ENCODE measurements around the gene ZBTB1. TPM values are rescaled to one million over a fixed set of nuclear protein-coding genes. Genes with fewer than 3 reads are reported as not detected.

Gene ZBTB1
- total and polyA plus RNA-seq, 9 of the 15 experiments (the other 6 are each of a cell fraction or from before 2014, with no cell fraction given) = 2.3 to 16.5 (median 9.0) TPM

DNA sequence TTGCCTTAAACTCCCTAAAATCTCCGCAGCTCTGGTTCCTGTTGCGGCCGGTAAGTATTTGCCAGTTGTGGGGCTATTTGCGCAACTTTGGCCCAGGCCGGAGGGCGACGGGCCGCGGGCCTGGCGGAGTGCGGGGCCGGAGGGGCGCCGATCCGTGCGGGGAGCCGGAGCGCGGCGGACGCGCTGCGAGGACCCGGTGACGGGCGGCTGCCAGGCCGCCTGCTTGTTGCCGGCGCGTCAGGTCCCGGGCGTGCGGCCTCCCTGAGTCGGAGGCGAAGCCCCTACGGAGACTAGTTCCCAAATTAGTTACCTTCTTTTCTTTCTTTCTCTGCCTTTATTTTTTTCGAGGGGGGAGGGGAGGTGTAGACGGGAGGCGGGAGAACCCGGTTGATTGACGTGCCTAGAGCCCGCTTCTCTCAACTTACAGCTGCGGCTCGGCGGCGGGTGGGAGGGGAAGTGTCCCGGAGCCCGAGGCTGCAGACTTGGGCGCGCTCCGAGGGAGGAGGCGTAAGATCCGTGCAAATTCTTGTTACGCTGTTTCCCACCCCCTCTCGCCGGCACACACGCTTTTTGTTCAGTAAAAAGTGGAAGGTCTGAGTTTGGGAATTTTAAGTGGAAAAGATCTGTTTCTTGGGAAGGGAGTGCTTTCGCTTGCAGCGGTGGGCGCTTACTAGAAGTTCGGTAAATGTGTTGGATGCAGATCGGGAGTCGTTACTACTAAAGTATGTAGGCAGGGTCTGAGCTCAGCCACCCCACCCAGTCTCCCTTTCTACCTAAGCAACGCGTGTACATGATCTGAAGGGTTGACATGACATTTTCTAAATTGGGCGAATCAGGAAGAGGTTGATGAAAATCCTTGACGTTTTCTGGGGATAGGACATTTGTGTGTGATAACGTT lies 576 bp downstream of the ZBTB1 start (continued):
- TF ChIP-seq, protein P1, sequence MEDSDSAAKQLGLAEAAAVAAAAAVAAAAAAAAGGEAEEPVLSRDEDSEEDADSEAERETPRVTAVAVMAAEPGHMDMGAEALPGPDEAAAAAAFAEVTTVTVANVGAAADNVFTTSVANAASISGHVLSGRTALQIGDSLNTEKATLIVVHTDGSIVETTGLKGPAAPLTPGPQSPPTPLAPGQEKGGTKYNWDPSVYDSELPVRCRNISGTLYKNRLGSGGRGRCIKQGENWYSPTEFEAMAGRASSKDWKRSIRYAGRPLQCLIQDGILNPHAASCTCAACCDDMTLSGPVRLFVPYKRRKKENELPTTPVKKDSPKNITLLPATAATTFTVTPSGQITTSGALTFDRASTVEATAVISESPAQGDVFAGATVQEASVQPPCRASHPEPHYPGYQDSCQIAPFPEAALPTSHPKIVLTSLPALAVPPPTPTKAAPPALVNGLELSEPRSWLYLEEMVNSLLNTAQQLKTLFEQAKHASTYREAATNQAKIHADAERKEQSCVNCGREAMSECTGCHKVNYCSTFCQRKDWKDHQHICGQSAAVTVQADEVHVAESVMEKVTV (CRISPR knock-in tag; IDR thresholded peaks at IDR 0.05) = 0 out of 2 replicates have a peak, but pooled peaks have one; percentile 18
- TF ChIP-seq ZNF121 (CRISPR knock-in tag; conservative IDR thresholded peaks at IDR 0.05) (no peak), CEBPG (CRISPR knock-in tag; IDR thresholded peaks at IDR 0.05) (no peak), CEBPG (tag; conservative IDR thresholded peaks at IDR 0.05 in 1 of 2, IDR thresholded peaks at IDR 0.05 in 1 of 2) (peak in 1 of 2 experiments; percentile 35; a peak in 3 of 4 replicates), CTBP1 (IDR thresholded peaks at IDR 0.05; ENCODE audit: borderline replicate concordance) (peak; percentile 73; the same call in 1 of the 2 replicates), RBFOX2 (IDR thresholded peaks at IDR 0.05; ENCODE audit: low read depth, low read length) (peak; percentile 82), SP2 (IDR thresholded peaks at IDR 0.05; ENCODE audit: extremely low read depth, low read depth, low read length, poor library complexity, severe bottlenecking) (no peak), PRMT5 (CRISPR knock-in tag; IDR thresholded peaks at IDR 0.05) (no peak), EGR1 (conservative IDR thresholded peaks at IDR 0.05) (peak; percentile 27; the same call in 1 of the 2 replicates), POLR2A (conservative IDR thresholded peaks at IDR 0.05) (0 out of 2 replicates have a peak, but pooled peaks have one; percentile 45)
- TF ChIP-seq, protein P2, sequence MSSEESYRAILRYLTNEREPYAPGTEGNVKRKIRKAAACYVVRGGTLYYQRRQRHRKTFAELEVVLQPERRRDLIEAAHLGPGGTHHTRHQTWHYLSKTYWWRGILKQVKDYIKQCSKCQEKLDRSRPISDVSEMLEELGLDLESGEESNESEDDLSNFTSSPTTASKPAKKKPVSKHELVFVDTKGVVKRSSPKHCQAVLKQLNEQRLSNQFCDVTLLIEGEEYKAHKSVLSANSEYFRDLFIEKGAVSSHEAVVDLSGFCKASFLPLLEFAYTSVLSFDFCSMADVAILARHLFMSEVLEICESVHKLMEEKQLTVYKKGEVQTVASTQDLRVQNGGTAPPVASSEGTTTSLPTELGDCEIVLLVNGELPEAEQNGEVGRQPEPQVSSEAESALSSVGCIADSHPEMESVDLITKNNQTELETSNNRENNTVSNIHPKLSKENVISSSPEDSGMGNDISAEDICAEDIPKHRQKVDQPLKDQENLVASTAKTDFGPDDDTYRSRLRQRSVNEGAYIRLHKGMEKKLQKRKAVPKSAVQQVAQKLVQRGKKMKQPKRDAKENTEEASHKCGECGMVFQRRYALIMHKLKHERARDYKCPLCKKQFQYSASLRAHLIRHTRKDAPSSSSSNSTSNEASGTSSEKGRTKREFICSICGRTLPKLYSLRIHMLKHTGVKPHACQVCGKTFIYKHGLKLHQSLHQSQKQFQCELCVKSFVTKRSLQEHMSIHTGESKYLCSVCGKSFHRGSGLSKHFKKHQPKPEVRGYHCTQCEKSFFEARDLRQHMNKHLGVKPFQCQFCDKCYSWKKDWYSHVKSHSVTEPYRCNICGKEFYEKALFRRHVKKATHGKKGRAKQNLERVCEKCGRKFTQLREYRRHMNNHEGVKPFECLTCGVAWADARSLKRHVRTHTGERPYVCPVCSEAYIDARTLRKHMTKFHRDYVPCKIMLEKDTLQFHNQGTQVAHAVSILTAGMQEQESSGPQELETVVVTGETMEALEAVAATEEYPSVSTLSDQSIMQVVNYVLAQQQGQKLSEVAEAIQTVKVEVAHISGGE (CRISPR knock-in tag; IDR thresholded peaks at IDR 0.05) = peak in 1 of 3 experiments; percentile 77; a peak in 1 of 6 replicates
- TF ChIP-seq, protein P3, sequence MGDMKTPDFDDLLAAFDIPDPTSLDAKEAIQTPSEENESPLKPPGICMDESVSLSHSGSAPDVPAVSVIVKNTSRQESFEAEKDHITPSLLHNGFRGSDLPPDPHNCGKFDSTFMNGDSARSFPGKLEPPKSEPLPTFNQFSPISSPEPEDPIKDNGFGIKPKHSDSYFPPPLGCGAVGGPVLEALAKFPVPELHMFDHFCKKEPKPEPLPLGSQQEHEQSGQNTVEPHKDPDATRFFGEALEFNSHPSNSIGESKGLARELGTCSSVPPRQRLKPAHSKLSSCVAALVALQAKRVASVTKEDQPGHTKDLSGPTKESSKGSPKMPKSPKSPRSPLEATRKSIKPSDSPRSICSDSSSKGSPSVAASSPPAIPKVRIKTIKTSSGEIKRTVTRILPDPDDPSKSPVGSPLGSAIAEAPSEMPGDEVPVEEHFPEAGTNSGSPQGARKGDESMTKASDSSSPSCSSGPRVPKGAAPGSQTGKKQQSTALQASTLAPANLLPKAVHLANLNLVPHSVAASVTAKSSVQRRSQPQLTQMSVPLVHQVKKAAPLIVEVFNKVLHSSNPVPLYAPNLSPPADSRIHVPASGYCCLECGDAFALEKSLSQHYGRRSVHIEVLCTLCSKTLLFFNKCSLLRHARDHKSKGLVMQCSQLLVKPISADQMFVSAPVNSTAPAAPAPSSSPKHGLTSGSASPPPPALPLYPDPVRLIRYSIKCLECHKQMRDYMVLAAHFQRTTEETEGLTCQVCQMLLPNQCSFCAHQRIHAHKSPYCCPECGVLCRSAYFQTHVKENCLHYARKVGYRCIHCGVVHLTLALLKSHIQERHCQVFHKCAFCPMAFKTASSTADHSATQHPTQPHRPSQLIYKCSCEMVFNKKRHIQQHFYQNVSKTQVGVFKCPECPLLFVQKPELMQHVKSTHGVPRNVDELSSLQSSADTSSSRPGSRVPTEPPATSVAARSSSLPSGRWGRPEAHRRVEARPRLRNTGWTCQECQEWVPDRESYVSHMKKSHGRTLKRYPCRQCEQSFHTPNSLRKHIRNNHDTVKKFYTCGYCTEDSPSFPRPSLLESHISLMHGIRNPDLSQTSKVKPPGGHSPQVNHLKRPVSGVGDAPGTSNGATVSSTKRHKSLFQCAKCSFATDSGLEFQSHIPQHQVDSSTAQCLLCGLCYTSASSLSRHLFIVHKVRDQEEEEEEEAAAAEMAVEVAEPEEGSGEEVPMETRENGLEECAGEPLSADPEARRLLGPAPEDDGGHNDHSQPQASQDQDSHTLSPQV (IDR thresholded peaks at IDR 0.05) = 0 out of 2 replicates have a peak, but pooled peaks have one; percentile 50
- TF ChIP-seq, protein P4, sequence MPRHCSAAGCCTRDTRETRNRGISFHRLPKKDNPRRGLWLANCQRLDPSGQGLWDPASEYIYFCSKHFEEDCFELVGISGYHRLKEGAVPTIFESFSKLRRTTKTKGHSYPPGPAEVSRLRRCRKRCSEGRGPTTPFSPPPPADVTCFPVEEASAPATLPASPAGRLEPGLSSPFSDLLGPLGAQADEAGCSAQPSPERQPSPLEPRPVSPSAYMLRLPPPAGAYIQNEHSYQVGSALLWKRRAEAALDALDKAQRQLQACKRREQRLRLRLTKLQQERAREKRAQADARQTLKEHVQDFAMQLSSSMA (CRISPR knock-in tag; IDR thresholded peaks at IDR 0.05) = 0 out of 2 replicates have a peak, but pooled peaks have one; percentile 37
